GM18861 (cell line): ENCODE measurements around the gene KDM6A.
A peak's percentile ranks its signal among the peaks of the same experiment; 100 is the strongest.
"Not testable (repeated sequence)": the region's sequence is repeated elsewhere in the genome, so short reads cannot be mapped to it uniquely, and the experiment has no call there.

Experiments
- ATAC-seq: cut with Tn5 transposase; IDR thresholded peaks from one replicate; pipeline ENCODE4 v1.9.1; 2021; ENCODE audit not compliant: unreplicated experiment

Gene KDM6A

DNA sequence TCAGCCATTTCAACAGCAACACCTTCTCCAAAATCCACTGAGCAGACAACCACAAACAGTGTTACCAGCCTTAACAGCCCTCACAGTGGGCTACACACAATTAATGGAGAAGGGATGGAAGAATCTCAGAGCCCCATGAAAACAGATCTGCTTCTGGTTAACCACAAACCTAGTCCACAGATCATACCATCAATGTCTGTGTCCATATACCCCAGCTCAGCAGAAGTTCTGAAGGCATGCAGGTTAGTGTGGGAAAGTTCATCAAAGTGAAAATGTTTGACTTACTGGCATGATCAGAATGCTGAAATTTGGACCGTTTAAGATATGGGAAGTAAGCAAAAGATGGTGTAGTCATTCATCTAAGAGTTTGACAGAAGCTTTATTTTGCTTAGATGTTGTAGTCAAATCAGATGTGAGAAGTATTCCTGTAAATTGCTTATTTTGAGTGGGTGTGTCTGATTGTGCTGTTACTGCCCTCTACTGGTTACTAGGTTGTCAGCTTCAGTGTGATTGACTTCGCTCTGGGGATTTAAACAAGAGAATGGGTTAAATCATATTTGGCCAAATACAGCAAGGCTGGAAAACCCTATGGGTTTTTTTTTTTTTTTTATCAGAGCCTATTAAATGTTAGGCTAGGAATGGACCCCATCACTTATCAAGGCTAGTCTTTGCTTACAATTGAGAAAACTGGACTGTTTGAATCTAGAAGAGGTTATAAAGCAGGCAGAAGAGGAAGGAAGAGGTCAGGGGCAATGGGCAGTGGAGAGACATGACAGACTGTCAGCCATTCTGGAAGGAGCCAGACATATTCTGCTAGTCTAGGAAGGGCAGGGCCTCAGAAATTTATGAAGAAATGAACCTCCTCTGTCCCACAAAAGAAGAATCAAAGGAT lies 197.4 kb downstream of the KDM6A start:
- peak; percentile 36 for ATAC-seq

GRCh38 chrX:45073011-45073410 lies 200.0 kb downstream of the KDM6A start:
- not testable (repeated sequence) for ATAC-seq

DNA sequence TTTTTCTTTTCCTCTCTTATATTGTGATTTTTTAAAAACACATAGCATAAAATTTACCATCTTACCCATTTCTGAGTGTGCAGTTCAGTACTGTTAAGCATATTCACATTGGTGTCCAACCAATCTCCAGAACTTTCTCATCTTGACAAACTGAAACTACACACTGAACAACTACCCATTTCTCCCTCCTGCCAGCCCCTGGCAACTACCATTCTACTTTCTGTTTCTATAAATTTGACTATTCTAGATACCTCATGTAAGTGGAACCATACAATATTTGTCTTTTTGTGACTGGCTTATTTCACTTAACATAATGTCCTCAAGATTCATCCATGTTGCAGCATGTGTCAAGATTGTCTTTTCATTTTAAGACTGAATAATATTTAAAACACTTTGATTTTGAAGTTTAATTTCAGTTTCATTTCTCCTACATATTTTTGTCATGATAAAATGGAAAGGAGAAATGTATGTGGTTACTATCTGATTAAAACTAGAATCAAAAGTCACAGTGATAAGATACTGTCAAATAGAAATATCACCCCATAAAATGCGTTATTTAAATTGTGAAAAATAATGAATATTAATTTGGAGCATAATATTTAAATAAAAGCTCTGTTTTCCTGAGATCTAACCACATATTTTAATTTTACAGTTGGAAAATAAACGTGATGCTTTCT lies 204.9 kb downstream of the KDM6A start:
- peak; percentile 92 for ATAC-seq

GRCh38 chrX:45083314-45083713 lies 210.3 kb downstream of the KDM6A start:
- no peak for ATAC-seq

DNA sequence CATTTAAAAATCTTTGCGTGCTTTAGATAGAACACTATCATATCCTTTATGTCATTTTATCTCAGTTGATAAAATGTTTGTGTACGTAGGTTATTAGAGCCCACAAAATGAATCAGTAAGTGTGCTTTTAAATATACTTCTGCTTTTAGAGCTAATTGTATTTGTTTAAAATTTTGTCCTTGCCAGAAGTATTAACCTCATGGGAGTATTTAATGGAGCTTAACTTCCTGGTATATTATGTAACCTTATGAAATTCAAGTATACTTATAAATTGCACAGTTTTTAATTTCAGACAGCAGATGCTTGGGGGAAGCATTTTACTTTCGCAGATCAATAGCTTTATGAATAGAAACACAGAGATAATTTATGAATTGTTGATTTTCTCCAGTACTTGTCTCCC lies 237.5 kb downstream of the KDM6A start:
- ATAC-seq = no peak

GRCh38 chrX:45126158-45126557 lies 253.2 kb downstream of the KDM6A start:
- no peak for ATAC-seq

DNA sequence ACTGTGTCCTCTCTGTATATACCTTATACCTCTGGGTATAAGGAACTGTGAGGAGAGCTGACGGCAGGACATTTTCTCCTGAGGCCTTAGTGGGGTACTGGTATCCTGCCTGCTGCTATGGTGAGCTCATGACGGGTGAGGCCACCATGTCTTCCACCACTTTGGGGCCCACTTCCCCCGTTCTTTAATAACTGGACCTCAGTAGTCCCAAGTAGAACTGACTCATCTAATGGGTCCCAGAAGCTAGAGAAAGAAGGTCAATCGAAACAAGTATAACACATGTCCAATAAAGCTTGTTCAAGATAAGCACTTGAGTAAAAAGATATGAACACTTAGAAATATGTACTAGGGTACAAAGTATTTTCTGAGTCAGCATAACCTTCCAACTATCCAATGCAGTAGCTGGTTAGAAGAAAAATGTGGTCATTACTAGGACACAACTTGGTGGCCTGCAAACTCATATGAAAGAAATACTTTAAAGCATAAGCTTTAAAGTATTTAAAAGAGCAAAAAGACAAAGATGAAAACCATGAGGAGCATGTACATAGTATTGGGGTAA lies 256.0 kb downstream of the KDM6A start:
- ATAC-seq = no peak

DNA sequence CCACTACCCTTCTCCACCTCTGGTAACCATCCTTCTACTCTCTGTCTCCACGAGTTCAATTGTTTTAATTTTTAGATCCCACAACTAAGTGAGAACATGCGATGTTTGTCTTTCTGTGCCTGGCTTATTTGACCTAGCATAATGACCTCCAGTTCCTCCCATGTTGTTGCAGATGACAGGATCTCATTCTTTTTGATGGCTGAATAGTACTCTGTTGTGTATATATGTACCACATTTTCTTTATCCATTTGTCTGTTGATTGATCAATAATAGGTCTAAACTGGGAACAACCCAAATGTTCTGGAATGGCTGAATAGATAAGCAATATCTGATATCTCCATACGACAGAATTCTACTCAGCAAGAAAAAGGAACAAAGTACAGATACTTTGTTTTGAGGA lies 260.5 kb downstream of the KDM6A start:
- ATAC-seq = no peak

- no peak for ATAC-seq
Measured at GRCh38 chrX:45134315-45134731, 261.3 kb downstream of the KDM6A start.

DNA sequence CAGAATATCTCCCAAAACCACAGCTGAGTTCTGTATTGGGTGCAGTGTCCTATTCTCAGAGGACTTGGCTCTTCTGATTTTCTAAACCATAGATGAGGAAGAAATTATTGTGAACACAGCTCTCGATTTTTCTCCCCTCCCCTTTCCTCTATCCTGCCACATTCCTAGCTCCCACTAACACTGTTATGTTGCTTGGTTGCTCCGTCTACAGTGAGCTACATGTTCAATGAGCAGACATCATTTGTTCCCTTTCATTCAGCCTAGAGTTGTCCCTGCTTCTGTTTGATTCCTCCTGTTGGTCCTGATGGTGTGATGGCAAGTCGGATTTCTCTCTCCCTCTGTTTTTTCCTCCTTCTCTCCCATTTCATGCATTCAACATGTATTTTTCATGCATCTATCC lies 261.8 kb downstream of the KDM6A start:
- ATAC-seq = no peak

DNA sequence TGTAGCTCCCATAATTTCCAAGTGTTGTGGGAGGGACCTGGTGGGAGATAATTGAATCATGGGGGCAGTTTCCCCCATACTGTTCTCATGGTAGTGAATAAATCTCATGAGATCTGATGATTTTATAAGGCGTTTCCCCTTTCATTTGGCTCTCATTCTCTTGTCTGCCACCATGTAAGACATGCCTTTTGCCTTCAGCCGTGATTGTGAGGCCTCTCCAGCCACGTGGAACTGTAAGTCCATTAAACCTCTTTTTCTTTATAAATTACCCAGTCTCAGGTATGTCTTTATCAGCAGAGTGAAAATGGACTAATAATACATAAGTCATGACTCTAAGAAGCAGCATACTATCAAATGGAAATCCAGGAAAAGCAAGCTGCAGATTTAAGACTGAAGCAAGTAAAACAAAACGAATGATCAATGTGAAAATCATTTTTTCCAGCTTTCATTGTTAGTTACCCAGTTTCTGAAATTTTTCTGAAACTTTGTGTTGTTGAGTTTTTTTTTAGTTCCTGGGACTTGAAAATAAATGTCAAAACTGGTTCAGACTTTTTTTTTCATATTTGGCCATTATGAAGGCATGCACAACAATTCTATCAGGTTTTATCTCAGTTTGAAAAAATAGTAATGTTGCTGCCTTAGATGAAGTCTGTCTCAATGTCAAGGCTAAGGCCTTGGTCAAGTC lies 262.5 kb downstream of the KDM6A start:
- not testable (repeated sequence) for ATAC-seq

DNA sequence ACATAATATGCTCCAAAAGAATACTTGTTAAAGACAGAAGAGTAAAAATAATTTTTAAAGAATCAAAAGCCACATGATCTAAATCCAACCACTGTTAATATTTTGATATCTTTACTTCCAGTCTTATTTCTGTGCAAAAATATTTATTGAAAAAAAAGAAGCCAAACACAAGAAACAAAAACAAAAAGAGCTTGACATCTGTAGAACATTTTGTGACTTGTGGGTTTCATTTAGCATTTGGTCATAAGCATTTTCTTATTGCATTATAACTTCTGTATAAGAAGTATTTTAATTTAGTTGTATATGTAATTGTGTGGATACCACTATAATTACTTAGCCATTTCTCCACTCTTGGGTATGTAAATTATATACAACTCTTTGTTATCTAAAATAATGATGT lies 264.5 kb downstream of the KDM6A start:
- ATAC-seq = no peak

- no peak for ATAC-seq
Measured at GRCh38 chrX:45138525-45138924, 265.5 kb downstream of the KDM6A start.

DNA sequence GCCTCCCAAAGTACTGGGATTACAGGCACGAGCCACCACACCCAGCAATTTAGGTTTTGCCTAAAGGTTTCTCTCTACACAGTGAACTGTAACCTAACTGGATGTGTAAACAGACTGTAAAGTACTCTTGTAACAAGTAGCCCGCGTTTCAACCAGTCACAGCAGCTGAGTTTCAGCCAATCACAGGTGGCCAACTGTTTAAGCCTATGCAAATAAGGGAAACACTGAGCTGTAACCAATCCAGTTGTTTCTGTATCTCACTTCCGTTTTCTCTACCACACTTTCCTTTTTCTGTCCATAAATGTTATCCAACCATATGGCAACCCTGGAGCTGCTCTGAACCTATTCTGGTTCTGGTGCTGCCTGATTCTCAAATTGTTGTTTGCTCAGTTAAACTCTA lies 267.8 kb downstream of the KDM6A start:
- no peak for ATAC-seq

DNA sequence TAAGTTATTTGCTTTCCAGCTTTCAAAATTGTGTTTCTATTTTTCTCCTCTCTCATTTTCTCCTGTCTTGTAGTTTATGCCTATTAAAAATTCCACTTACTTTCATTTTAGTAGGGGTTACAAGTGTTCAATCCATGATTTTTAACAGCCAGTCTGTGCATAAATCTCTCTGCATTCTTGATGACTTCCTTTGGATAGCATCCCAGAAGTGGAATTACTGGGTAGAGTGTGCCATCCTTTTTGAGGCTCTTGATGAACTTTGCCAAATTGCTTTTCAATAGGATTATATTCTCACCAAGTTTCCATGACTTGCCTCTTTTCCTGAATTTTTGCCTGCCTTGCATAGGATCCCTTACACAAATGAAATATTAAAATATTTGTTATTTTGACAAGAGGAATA lies 269.2 kb downstream of the KDM6A start:
- ATAC-seq = no peak

DNA sequence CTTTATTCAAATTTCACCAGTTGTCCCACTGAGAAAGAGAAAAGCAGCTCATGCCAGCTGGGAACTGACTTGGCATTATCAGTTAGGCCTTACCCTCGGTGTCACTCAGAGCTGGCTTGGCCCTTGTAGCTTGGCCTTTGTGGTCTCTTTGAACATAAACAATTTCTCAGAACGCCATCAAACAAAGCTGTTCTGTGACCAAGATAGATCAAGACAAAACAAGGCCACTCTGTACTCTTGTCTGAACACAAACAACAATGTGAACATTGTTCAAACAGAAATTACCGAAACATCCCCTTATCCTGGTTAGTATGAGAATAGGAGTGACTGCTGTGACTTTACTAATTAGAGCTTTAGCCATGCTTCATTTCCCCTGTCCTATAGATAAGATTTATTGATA lies 270.5 kb downstream of the KDM6A start:
- no peak for ATAC-seq

DNA sequence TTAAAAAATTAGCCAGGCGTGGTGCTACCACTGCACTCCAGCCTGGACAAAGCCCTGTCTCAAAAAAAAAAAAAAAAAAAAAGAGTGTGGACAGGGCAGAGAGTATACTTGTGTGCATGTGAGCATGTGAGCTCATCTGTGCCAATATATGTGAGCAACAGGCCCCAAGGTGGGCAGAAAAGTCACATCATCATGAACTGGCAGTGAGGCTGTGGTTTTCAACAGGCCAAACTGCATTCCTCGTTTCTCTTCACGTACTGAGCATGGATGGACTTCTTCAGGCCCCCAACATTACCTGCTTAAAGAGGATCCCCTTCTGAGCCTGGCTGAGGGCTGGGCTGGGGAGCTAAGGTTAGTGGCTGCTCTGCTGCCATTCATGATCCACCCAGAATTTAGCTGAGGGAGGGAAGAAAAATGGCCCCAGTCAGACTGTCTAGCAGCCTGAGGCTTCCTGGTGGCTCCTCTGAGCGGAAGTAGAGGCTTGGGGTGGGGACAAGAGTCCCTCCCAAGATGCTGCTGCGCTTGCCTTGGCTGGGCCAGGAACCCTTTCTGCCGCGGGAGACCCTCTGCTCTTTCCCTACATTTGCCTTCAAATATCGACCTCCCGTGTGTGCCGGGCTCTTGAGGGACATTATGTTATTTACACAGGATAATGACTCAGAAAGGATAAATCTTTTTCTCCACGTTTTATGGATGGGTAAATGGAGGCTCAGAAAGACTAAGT lies 272.7 kb downstream of the KDM6A start:
- ATAC-seq = no peak

GRCh38 chrX:45150821-45151220 lies 277.8 kb downstream of the KDM6A start:
- ATAC-seq = no peak

DNA sequence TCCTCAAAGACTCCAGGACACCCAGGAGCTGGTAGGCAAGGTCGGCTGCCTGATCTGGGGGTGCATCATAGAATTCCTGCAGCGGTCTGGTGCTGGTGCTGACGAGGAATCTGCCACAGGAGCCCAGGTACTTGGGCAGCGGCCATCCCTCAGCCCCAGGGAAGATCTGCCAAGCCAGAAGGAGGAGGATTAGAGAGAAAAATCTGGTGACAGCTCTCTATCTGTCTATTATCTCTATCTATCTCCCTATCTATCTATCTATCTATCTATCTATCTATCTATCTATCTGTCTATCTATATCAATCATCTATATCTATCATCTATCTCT lies 281.0 kb downstream of the KDM6A start:
- no peak for ATAC-seq

DNA sequence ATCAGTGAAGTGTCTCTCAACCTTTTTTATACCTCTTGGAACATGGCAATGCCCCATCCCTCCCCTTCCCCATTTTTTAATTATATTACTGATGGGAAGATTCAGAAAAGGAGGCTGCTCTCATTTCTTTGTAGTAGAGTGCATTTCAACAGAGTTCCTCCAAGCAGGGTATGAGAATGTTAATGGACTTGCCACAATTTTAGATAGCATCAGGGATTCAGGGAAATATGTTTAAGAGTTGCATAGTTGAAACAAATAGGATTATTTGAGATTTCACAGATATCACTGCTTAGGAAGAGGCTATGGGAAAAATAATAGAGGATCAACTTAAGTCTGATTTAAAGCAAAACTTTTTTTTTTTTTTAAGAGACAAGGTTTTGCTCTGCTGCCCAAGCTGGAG lies 281.5 kb downstream of the KDM6A start:
- no peak for ATAC-seq

DNA sequence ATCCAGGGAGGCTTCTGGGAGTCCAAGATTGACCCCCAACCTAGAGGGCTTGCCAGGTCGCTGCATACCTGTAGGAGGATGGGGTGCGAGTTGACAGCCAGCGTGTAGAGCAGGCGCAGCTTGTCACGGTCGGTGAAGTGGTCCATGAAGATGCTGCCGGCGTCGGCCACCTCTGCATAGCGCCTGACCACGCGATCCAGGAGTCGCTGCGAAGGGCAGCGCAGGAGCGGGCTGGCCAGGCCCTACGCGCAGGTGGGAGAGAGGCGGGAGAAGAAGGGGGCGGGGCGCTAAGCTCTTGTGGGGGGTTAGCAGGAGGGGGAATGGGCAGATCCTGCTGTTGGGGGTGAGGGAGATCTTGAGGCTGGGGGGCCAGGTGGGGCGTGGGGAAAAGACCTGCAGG lies 284.7 kb downstream of the KDM6A start:
- no peak for ATAC-seq
